Stimulated activated CD4-positive, alpha-beta T cell treated with anti-CD3 and anti-CD28 coated beads, Interleukin-1b, Interleukin-23, amount 100 ng/mL, for 24 hours (primary cell): ENCODE data around the gene MSI1.
A peak's percentile ranks its signal among the peaks of the same experiment; 100 is the strongest.

Experiments
- DNase-seq, 4 experiments: peaks; one replicate each; pipeline ENCODE4 v3.0.0-alpha.2; 2020; ENCODE audit warnings: low read depth in 4 of 4, low spot score in 1 of 4

The MSI1 gene

DNA sequence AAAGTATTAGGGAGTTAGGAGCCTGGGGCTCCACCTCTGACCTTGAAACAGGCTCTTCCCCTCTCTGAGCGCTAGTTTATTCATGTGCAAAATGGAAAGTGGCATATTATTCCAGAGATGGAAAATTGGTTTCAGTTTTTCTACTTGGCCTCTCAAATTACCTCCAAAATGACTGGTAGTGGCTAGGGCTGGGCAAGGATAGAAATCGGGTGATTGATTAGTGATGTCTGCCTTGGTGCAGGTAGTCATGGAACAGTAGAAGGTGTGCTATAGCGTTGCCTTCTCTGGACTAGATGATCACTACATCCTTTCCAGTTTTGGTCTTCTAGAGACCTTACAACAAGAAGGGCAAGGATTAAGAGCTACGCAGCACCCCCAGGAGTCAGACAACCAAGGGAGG lies 8.6 kb upstream of the MSI1 start:
- DNase-seq = no peak

DNA sequence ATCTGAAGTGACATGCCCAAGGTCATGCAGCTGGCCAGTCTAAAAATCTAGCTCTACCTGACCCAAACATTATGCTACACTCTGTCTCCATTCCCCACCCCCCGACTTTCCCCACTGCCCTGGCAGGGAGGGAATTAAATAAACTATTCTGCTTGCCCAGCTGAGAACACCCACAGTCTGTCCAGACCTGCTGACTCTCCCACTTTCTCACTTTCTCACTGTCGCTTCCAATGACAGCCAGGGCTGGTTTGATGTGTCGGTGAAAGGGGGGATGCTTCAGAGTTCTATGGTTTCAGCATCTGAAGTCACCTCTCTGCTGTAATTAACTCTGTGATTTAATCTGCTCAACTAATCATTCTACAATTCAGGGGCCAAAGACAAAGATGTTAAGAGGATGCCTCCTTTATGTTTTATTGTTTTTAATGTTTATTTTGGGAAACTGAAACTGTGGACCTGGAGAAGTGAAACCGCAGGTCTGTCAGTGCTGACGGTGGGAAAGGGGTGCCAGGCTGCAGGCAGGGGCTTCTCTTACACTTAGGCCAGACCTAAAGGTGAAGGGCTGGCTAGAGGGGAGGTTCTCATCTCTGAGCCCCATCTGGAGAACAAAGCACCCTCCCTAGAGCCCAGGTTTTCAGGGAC lies 8.1 kb upstream of the MSI1 start:
- no peak for DNase-seq

DNA sequence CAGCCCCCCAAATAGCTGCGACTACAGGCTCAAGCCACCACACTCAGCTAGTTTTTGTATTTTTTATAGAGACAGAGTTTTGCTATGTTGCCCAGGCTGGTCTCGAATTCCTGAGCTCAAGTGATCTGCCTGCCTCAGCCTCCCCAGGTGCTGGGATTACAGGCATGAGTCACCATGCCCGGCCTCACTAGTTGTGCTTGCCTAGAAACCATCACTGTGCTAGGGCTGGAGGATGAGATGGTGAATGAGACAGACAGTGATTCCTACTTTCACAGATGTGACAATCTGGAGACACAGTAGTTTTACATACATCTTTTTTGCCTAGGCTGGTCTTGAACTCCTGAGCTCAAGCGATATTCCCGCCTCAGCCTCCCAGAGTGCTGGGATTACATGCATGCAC lies 7.5 kb upstream of the MSI1 start:
- no peak for DNase-seq

DNA sequence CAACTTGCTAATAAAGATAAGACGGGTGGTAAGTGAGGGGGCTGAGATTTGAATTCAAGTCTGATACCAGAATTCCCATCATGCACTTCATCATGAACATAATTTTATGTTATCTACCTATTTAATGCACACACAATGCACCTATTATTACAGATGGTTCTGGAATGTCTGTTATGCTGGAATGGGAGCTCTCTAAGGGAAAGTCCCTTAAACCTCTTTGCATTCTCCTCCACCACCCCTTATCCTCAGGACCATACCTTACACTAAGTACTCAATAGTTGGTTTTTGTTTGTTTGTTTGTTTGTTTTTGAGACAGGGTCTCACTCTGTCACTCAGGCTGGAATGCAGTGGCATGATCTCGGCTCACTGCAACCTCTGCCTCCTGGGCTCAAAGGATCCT lies 7.0 kb upstream of the MSI1 start:
- no peak for DNase-seq

DNA sequence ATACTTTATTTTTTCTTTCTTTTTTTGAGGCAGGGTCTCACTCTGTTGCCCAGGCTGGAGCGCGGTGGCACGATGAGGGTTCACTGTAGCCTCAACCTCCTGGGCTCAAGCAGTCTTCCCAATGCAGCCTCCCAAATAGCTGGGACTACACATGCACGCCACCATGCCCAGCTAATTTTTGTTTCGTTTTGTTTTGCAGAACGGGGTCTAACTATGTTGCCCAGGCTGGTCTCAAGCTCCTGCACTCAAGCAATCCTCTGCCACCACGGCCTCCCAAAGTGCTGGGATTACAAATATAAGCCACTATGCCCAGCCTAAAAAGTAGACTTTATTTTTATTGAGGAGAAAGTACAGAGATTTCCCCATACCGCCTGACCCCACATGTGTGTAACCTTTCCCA lies 4.7 kb upstream of the MSI1 start:
- DNase-seq = no peak

DNA sequence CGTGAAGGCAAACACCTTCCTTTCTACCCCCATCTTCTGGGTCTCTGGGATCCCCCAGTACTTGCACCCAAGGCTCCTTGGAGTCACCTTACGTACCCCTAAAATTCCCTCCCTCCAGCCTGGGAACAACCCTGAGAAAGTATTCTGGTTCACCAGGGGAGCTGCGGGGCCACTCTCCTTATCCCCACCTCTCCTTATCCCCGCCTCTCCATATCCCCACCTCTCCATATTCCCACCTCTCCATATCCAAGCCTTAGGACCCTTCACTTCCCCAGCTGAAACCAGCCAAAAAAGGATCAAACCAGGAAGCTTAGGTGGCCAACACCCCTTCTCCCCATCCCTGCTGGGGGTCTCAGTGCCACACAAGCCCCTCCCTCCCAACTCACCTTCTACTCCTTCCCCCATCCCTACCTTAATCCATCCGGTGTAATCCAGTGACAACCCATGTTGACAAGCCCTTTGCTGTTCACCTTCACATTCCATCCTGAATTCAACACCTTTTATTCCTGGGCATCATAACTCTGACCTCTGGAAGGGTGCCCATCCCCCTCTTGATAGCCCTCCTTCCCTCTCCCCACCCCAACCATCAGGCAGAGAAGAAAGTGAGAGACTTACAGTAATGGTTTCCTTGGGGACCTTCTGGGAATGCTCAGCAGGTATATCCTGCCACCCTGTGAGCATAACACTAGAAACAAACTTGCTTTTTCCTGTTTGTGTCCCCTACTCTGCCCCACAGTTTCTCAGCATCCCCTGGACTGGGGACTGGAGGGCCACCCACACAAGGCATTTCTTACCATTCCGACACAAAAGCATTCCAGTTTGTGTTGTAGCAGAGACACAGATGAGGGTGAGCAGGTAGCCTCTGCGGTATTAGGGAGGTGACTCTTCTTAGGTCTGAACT lies 1.6 kb upstream of the MSI1 start:
- DNase-seq = no peak

DNA sequence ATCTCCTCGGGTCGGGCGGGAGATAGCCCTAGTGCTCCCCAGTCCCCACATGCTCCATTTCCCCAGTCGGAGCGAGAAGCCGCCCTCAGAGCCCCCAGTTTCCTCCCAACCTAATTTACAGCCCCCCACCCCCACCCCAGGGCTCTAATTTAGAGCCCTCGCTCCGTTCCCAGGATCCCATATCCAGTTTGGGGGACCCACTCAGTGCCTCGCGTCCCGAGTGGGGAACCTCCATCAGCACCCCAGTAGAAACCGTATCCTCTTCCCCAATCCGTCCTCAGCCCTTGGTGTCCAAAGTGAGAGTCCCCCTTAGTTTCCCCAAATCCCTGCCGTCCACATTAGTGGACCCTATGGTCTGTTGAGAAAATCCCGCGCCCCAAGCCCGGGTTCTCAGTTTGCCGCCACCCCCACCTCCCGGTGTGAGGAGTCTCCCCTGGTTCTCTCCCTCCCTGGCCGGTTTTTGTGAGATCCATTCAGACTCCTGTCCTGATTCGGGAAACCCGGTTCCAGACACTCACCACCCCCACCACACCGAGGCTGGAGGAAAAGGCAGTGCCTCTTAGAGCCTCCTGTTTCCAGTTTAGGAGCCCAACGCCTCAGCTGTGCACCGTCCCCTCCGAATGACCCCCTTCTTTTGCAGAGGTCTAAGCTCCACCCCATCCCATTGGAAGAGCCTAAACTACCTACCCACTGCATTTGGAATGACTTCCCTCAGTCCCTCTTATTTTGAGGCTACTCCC lies 809 bp upstream of the MSI1 start:
- no peak for DNase-seq

DNA sequence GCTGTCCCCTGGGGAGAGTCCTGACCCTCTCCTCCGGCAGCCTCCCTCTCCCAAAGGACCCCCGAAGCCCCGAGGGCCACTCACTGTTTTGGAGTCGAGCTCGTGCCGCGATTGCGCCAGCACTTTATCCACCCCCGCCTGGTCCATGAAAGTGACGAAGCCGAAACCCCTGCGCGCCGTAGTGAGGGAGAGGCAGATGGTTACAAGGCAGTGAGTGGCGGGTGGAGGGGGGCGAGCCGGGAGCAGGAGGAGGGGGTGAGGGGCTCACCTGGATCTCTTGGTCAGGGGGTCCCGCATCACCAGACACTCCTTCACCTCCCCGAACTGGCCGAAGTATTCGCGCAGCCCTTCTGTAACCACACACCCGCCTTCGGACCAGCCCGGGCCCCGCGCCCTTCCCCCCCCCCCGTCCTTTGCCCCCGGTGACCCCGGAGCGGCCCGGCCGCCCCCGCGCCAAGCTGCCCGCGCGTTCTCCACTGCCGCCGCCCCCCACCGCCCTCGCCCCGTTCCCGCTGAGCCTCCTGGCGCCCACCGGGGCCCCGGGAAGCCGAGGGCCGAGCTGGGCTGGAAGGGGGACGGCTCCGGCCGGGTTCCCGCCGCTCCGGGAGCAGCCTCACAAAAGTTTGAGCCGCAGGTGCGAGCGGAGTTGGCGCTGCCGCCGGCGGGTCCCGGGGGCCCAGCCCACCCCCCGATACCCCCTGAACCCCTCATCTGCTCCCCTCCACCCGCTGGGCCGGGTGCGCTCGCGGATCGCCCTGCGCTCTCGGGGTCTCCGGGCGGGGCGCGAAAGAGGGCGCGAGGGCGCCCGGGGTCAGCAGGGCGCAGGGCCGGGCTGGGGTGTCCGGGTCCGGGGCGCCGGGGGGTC lies 808 bp downstream of the MSI1 start:
- peak in 3 of 4 experiments; percentile 8 to 33 (median 25) for DNase-seq

DNA sequence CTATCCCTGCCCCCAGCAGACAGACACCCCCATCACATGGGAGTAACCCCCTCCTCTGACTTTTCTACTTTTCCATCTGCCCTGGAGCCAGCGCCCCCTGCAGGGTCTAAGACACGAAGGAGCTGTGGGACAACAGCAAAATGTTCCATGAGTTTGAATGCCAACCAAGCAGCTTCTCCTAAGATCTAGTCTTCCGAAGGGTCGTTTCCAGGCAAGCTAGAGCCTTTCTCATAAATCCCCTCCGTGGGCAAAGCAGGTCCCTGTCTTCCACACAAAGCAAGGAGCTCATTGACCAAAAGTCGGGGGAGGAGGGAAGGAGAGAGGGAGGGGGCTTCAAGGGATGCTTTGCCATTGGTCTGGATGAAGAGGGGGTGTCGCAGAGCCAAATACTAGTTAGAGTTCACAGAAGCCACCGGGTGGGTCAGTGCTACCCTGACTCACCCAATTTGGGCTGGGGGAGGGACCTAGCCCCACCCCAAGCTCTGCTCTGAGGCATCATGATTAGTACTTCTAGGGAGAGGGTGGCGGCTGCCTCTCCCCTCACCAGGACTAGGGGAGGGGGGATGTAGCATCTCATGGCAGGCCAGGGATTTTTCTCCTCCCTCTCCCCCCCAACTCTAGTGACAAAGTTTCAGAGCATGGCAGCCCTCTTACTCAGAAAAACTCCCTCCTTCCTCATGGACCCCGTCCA lies 1.6 kb downstream of the MSI1 start:
- no peak for DNase-seq

DNA sequence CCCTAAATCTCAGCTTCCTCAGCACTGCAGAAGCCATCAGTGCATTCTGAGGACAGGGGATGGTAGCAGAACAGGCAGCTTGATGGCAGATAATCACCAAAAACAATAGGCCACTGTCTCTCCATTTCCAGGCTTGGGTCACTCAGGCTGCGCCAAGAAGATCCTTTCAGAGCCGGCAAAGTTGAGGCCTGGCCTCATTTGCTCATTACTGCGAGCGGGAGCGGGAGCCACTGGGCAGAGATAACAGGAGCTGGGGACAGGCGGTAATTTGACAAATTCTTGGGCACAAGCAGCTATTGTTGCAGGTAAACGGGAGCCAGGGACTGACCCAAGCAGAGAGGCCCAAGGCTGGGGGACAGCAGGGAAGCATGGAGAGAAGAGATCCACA lies 2.1 kb downstream of the MSI1 start:
- no peak for DNase-seq

DNA sequence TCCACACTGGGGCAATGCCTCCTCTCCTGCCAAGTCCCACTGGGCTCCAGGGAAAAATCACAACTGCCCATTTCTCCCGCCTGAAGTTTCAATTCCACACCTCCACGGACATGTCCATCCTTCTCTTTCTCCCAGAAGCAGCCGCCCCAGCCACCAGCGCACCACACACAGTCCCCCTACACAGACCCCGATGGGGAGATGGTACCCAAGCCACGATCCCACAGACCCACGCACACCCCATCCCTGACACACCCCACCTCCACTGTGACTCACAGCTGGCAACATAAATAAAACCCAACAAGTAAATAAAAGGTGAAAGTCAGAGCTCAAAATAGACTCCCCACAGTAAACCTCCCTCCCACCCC lies 2.6 kb downstream of the MSI1 start:
- no peak for DNase-seq

DNA sequence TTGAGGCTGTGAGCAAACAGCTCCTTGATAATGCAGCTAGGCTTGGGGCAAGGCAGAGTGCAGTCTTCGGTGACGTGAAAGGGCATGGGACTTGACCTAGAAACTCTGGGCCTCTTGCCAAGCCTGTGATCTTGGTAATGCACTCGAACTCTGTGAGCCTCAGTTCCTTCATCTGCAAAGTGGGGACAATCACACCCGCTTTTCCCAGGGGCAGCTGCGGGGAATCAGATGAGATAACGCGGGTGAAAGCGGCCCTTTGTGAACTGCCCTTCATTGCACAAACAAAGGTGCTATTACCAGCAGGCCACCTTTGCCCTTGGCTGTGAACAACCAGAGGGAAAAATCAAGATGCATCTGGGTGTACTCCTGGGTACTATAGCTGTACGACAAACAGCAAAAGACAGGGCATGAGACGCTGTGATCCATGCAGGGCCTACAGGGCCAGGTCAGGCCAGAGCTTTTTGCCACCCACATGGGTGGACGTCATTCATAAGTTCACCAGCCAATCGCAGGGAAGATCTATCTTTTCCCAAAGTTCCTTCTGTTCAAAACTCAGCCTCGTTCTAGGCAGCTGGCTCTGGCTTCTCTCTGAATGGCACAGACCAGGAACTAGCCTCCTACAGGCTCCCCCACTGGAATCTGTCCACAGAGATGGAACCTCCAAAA lies 3.2 kb downstream of the MSI1 start:
- no peak for DNase-seq

DNA sequence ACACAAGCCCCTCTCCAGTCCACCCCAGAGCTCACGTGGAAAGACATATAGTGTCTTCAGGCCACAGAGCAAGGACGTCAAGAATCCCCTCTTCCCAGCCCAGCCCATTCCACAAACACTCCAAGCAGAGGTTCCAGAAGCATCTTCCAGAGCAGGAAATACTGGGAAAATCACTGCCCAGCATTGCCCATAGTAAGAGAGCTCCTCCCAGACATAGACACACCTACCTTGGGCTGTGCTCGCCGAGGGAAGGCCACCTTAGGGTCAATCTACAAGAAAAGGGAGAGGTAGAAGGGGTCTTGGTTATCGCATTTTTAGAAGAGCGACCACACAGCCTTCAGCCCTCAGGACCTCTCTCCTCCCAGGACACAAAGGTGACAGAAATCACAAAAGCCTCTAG lies 4.5 kb downstream of the MSI1 start:
- DNase-seq = no peak

DNA sequence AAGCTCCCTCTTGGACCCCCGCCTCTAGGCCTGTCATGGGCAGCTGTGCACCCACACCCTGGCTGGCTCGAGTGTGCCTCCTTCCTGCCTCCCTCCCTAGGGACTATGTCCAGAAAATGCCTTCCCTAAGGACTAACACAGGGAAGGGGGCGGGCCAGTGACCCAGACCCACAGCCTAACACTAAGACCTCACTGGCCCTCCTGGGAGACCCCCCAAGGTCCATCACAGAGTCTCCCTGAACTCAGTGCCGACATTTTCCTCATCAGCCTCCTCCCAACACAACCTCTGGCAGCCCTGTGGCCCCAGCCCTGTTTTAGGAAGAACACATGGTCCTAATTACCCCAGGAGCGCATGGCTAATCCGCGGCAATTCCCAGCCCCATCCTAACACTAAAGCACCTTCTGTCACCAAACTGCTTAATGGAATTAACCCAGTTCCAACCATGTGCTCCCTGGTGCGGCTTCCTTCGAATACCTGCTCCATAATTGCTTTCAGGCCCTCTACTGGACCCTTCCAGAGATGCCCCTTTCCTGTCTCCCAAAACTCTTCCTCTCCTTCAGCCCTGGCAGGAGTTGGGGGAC lies 5.6 kb downstream of the MSI1 start:
- no peak for DNase-seq

DNA sequence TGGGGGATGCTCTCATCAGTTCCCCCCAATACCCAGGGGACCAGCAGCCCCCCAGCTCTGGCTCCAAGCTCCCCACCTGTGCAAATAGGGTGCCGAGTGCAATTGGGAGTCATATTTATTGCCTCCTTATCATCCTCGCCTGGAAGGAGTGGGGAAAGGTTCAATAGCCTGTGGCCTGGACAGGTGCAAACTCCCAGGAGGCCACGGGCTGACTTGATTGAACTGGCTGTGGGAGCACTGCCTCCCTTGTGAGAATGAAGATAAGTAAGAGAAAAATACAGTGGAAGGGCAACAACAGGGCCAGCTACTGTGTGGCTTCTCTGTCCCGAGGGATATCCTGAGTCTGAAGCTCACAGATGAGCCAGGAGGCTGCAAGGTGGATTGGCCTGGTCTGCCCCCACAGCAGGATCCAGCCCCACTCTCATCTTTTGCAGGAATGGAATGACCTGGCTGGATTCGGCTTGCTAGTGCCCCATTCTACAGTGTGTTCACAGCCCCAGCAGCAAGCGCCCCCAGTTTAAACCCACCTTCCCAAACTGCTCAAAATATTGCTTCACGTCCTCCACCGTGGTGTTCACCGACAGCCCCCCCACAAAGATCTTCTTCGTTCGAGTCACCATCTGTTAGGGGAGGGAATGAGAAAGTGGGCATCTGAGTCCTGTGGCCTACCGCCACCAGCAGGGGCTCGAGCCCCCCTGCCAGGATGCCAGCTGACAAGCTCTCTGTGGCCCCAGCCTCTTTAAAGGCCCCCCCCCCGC lies 6.3 kb downstream of the MSI1 start:
- DNase-seq = no peak

DNA sequence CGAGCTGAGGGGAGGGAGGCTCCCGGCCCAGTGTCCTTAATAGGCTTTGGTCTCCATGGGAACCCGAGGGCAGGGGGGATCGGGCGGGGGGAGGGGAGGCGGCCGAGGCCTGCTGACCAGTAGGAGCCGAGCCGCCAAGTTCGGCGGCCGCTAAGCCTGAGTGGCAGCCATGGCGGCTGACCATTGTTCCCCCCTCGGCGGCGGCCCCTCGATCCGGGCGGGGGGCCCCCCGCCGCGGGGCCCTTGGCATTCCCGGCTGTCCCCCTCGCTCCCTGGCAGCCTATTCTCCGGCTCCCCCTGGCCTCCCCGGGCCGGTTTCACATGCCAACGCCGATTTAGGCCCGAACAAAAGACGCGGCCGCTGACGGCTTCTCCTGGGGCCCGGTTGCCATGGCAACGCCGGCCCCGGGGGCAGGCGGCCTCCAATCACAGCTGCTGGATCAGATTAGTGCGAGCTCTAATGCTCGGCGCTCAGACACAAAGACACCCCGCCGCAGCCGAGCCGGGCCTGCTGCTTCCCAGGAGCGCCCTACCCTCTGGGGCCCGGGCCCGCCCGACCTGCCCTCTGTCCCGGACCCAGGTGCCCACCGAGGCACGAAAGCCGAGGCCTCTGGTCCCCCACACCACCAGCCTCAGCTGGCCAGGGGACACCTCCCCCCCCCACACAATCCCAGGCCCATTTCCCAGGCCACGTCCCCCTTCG lies 7.3 kb downstream of the MSI1 start:
- DNase-seq = no peak

DNA sequence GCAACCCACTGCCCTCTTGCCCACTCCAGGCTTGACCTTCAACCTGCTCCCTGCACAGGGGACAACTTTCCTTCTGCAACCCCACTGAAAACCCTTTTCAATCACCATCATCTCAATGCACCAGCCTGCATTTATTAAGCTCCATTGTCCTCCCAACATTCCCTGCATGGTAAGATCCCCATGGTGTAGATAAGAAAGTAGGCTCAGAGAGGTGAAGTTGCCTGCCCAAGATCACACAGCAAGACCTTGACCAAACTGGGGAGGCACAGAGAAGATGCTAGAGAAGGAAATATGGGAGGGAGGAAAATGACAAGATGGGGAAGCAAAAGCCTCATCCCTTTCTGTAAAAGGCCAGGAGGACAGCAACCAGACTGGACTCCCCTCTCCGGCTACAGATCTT lies 9.8 kb downstream of the MSI1 start:
- DNase-seq = no peak

DNA sequence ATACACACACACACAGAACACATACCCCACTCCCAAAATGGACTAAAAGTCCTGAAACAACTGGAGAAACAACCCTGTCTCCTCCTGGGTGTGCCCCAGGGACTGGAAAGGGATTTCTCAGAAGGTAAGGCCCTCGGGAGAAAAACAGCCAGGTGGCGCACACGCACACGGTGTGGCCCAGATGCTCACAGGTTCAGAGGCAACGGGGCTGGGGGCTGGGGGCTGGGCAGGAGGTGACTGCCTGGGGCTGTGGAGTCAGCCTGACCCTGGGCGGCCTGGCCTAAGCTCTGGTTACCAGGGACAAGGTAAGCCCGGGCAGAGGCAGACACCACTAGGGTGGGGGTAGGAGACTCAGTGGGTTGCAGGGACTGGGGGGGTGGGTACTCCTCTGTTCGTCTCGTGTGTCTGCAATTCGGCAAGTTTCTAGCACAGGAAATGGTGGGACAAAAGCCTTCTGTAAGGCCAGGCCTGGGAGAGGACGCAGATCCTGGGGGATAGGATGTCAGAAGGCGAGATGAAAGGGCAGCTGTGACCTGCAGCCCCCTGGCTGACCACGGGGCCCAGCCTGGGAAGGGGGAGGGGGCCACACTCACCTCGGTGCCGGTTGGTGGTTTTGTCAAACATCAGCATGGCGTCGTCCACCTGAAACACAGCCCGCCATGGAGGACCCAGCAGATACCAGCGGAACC lies 10.4 kb downstream of the MSI1 start:
- DNase-seq = no peak
